Hepatocyte (in vitro differentiated cells): ENCODE measurements around the gene XRCC2.

Experiments used
- EZH2 ChIP-seq: fragments of 200-600 bp; sonication (generic); IDR thresholded peaks from 2 replicates; pipeline ENCODE4 v1.6.1; 2016; ENCODE audit warnings: antibody characterized with exemption, mild to moderate bottlenecking, borderline replicate concordance
- TF ChIP-seq, protein P1 (sequence below): fragments of 200-600 bp; sonication (generic); IDR thresholded peaks from 2 replicates; pipeline ENCODE4 v1.5.1; 2016; ENCODE audit warnings: antibody characterized with exemption, mild to moderate bottlenecking; ENCODE audit not compliant: poor library complexity

DNA sequence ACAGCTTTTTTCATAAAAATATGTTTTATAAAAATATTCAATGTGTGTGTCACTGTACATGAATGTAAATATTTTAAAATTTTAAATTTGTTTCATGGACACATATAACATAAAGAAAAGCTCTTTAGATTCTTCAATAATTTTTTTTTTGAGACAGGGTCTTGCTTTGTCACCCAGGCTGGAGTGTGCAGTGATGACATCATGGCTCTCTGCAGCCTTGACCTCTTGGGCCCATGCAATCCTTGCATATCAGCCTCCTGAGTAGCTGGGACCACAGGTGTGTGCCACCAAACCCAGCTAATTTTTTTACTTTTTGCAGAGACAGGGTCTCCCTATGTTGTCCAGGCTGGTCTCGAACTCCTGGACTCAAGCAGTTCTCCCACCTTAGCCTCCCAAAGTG lies 9.9 kb downstream of the XRCC2 start:
- TF ChIP-seq, protein P1, sequence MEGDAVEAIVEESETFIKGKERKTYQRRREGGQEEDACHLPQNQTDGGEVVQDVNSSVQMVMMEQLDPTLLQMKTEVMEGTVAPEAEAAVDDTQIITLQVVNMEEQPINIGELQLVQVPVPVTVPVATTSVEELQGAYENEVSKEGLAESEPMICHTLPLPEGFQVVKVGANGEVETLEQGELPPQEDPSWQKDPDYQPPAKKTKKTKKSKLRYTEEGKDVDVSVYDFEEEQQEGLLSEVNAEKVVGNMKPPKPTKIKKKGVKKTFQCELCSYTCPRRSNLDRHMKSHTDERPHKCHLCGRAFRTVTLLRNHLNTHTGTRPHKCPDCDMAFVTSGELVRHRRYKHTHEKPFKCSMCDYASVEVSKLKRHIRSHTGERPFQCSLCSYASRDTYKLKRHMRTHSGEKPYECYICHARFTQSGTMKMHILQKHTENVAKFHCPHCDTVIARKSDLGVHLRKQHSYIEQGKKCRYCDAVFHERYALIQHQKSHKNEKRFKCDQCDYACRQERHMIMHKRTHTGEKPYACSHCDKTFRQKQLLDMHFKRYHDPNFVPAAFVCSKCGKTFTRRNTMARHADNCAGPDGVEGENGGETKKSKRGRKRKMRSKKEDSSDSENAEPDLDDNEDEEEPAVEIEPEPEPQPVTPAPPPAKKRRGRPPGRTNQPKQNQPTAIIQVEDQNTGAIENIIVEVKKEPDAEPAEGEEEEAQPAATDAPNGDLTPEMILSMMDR, result no peak
- TF ChIP-seq EZH2, result no peak
